K562 (cell line): ENCODE measurements around the gene GAK. TPM values are rescaled to one million over a fixed set of nuclear protein-coding genes. Genes with fewer than 3 reads are reported as not detected.

Source experiments
- ARID4B ChIP-seq: sonication (generic); formaldehyde crosslinking; IDR thresholded peaks from 2 replicates; pipeline ENCODE4 v1.8.0; 2022; ENCODE audit warnings: mild to moderate bottlenecking, missing genetic modification reagents
- E2F6 ChIP-seq, 2 experiments: IDR thresholded peaks; 2 replicates each; pipeline ENCODE4 v1.6.1; 2011; ENCODE audit warnings: borderline replicate concordance in 1 of 2, control low read depth in 1 of 2, low read depth in 1 of 2, low read length in 1 of 2, mild to moderate bottlenecking in 1 of 2, mixed read lengths in 1 of 2, moderate library complexity in 1 of 2; ENCODE audit not compliant: insufficient read depth in 1 of 2, insufficient read length in 1 of 2, poor library complexity in 1 of 2, severe bottlenecking in 1 of 2; ENCODE audit errors: extremely low read depth in 1 of 2
- HBP1 ChIP-seq: fragments of 450-650 bp; formaldehyde crosslinking; IDR thresholded peaks from 2 replicates; pipeline ENCODE4 v1.4.0; 2022; ENCODE audit warnings: missing genetic modification characterization
- KDM5B ChIP-seq: fragments of 200-600 bp; sonication (generic); IDR thresholded peaks from 2 replicates; pipeline ENCODE4 v1.6.1; 2012; ENCODE audit warnings: low read depth, mild to moderate bottlenecking, moderate library complexity, low read length, control low read depth, inconsistent platforms; ENCODE audit not compliant: insufficient replicate concordance
- NR2C2 ChIP-seq, 2 experiments: fragments of 200-800 bp in 1 of 2; sonication (Bioruptor generic) in 1 of 2; sonication (generic) in 1 of 2; formaldehyde crosslinking in 1 of 2; IDR thresholded peaks; 2 replicates each; pipeline versions ENCODE4 v1.6.1 to v1.8.0; 2016 to 2022; ENCODE audit warnings: mild to moderate bottlenecking in 1 of 2, missing compliant biosample characterization in 1 of 2, missing genetic modification characterization in 1 of 2, missing genetic modification reagents in 1 of 2
- NR3C1 ChIP-seq: sonication (generic); formaldehyde crosslinking; IDR thresholded peaks from 2 replicates; pipeline ENCODE4 v1.8.1; 2022; ENCODE audit warnings: missing genetic modification reagents
- POLR2A ChIP-seq: fragments of 450-650 bp; conservative IDR thresholded peaks from 2 replicates; pipeline ENCODE4 v1.6.1; 2016
- RBFOX2 ChIP-seq: fragments of 200-400 bp; formaldehyde crosslinking; IDR thresholded peaks from 2 replicates; pipeline ENCODE4 v1.6.1; 2017; ENCODE audit warnings: low read depth, mild to moderate bottlenecking, low read length, moderate library complexity
- RBM22 ChIP-seq: fragments of 200-400 bp; formaldehyde crosslinking; IDR thresholded peaks from 2 replicates; pipeline ENCODE4 v1.6.1; 2018; ENCODE audit warnings: low read length, low read depth; ENCODE audit not compliant: poor library complexity, severe bottlenecking
- TAF1 ChIP-seq: IDR thresholded peaks from 2 replicates; pipeline ENCODE4 v1.6.1; 2011; ENCODE audit warnings: mild to moderate bottlenecking, low read length, moderate library complexity; ENCODE audit not compliant: insufficient read depth, control insufficient read depth, severe bottlenecking; ENCODE audit errors: extremely low read depth
- ZBTB12 ChIP-seq: fragments of 250-450 bp; sonication (Bioruptor Pico); IDR thresholded peaks from 2 replicates; pipeline ENCODE4 v1.4.0; 2020
- ZNF274 ChIP-seq: IDR thresholded peaks from 2 replicates; pipeline ENCODE4 v1.6.1; 2011; ENCODE audit warnings: low read depth, mild to moderate bottlenecking, low read length, moderate library complexity, borderline replicate concordance
- ZNF639 ChIP-seq, 2 experiments: fragments of 200-800 bp in 1 of 2; sonication (Bioruptor generic) in 1 of 2; sonication (generic) in 1 of 2; formaldehyde crosslinking in 1 of 2; IDR thresholded peaks in 1 of 2; conservative IDR thresholded peaks in 1 of 2; 2 replicates each; pipeline versions ENCODE4 v1.5.0 to v1.6.1; 2016 to 2020; ENCODE audit warnings: missing compliant biosample characterization in 1 of 2, missing genetic modification characterization in 1 of 2, missing genetic modification reagents in 1 of 2
- polyA plus RNA-seq, 8 experiments: library from polyadenylated mRNA; depleted of rRNA in 4 of 8; stranded (reverse) in 5 of 8; unstranded in 3 of 8; fragments of >200 nt; fragmentation: Nextera tagmentation in 2 of 8; fragmentation: Illumina TruSeq in 1 of 8; extraction: Ambion mirVana in 2 of 8; extraction: Trizol in 1 of 8; gene quantifications; 2 replicates each; pipeline versions ENCODE4 v1.2.1 to v1.2.3, GENCODE V29; 2011 to 2014; ENCODE audit warnings: inconsistent platforms in 1 of 8, missing spikeins in 1 of 8
- total RNA-seq, 7 experiments: library from RNA; depleted of rRNA in 6 of 7; stranded (reverse); fragments of >200 nt in 6 of 7; fragmentation: Illumina TruSeq in 2 of 7; extraction: Trizol in 2 of 7; gene quantifications; 2 replicates each; pipeline versions ENCODE4 v1.2.1 to v1.2.3, GENCODE V29; 2011 to 2021; ENCODE audit warnings: low replicate concordance in 1 of 7

Gene GAK
- total and polyA plus RNA-seq, 9 of the 15 experiments (the other 6 are each of a cell fraction or from before 2014, with no cell fraction given): 1.3 to 102 (median 16.2) TPM

GRCh38 chr4:973431-974397, 41.6 kb upstream of the GAK start, which contains the start of gene DGKQ (continued):
- TF ChIP-seq HBP1 (CRISPR knock-in tag): no peak
- no peak for TF ChIP-seq ZNF274
- TF ChIP-seq RBM22: peak; percentile 23
- TF ChIP-seq ZNF639 (CRISPR knock-in tag; conservative IDR thresholded peaks at IDR 0.05 in 1 of 2, IDR thresholded peaks at IDR 0.05 in 1 of 2): 0 out of 4 replicates have a peak, but pooled peaks of 1 of the 2 experiments have one; percentile 28
- TF ChIP-seq NR2C2 (CRISPR knock-in tag; IDR thresholded peaks at IDR 0.05): no peak
- peak; percentile 44 for TF ChIP-seq NR2C2 (tag; IDR thresholded peaks at IDR 0.05)
- no peak for TF ChIP-seq ZBTB12 (CRISPR knock-in tag)
- peak; percentile 37 for TF ChIP-seq KDM5B
- TF ChIP-seq E2F6 (IDR thresholded peaks at IDR 0.05; ENCODE audit: borderline replicate concordance in 1 of 2, extremely low read depth in 1 of 2, insufficient read depth in 1 of 2, insufficient read length in 1 of 2, low read depth in 1 of 2, low read length in 1 of 2, poor library complexity in 1 of 2, severe bottlenecking in 1 of 2): peak in 1 of 2 experiments; percentile 55
- 0 out of 2 replicates have a peak, but pooled peaks have one; percentile 32 for TF ChIP-seq NR3C1 (CRISPR knock-in tag)
- TF ChIP-seq POLR2A: peak; percentile 33; the same call in 1 of the 2 replicates
- TF ChIP-seq TAF1: peak; percentile 65
- peak; percentile 79 for TF ChIP-seq RBFOX2
- TF ChIP-seq ARID4B (CRISPR knock-in tag): peak; percentile 41; the same call in 1 of the 2 replicates
